ENCODE data around the gene TMPRSS4.

The TMPRSS4 gene

GRCh38 chr11:118086913-118087768, 10.3 kb downstream of the TMPRSS4 start, which contains the start of gene SMIM35:
TSS of gene SMIM35 (minus strand) at chr11:118086963. CDS start at chr11:118086757, 206 bp downstream.
- Histone ChIP-seq H3K36me3 (replicated peaks; ENCODE audit: low read depth, low read length) (peaks cover 4% of the 10 kb centered on the region), H3K27me3 (ENCODE audit: low read depth, low read length) (no peaks in the 10 kb centered on the region), H3K79me2 (ENCODE audit: low read length) (no peaks in the 10 kb centered on the region), H3K9ac (ENCODE audit: low read length) (no peak within 1 kb of the TSS), H3K9me3 (ENCODE audit: insufficient read depth, low read length) (peaks cover 16% of the 10 kb centered on the region; the same call in 1 of the 2 replicates), H3K27ac (ENCODE audit: low read length) (no peak within 1 kb of the TSS), H3K4me2 (ENCODE audit: low read length) (no peak within 1 kb of the TSS), H2AFZ (ENCODE audit: low read depth, low read length) (no peak within 1 kb of the TSS), H3K4me3 (ENCODE audit: low read length) (no peak within 1 kb of the TSS), H3K4me1 (ENCODE audit: low read length) (no peaks in the 10 kb centered on the region), H4K20me1 (ENCODE audit: insufficient read depth, low read length) (no peaks in the 10 kb centered on the region)
- TF ChIP-seq EZH2phosphoT487 (IDR thresholded peaks at IDR 0.05; ENCODE audit: low read depth), result no peak
- no peak for TF ChIP-seq CTCF (IDR thresholded peaks at IDR 0.05; ENCODE audit: low read depth, low read length)

- Histone ChIP-seq H3K4me3 (ENCODE audit: low read length) (no peak overlapping the region), H2AFZ (ENCODE audit: low read depth, low read length) (no peak overlapping the region), H4K20me1 (ENCODE audit: insufficient read depth, low read length) (no peaks in the 10 kb centered on the region), H3K36me3 (replicated peaks; ENCODE audit: low read depth, low read length) (peaks cover 4% of the 10 kb centered on the region), H3K9ac (ENCODE audit: low read length) (no peak overlapping the region), H3K79me2 (ENCODE audit: low read length) (no peaks in the 10 kb centered on the region), H3K4me2 (ENCODE audit: low read length) (no peak overlapping the region), H3K27me3 (ENCODE audit: low read depth, low read length) (no peaks in the 10 kb centered on the region), H3K9me3 (ENCODE audit: insufficient read depth, low read length) (peaks cover 16% of the 10 kb centered on the region; the same call in 1 of the 2 replicates), H3K4me1 (ENCODE audit: low read length) (no peaks in the 10 kb centered on the region), H3K27ac (ENCODE audit: low read length) (no peak overlapping the region)
- TF ChIP-seq CTCF (IDR thresholded peaks at IDR 0.05; ENCODE audit: low read depth, low read length), result no peak
- TF ChIP-seq EZH2phosphoT487 (IDR thresholded peaks at IDR 0.05; ENCODE audit: low read depth), result no peak
Observed at GRCh38 chr11:118087931-118088330, 11.1 kb downstream of the TMPRSS4 start.

- H3K4me3 ChIP-seq (ENCODE audit: low read length), result no peak overlapping the region
- H3K27me3 ChIP-seq (ENCODE audit: low read depth, low read length), result no peaks in the 10 kb centered on the region
- peaks cover 4% of the 10 kb centered on the region for H3K36me3 ChIP-seq (replicated peaks; ENCODE audit: low read depth, low read length)
- no peaks in the 10 kb centered on the region for H3K79me2 ChIP-seq (ENCODE audit: low read length)
- no peaks in the 10 kb centered on the region for H4K20me1 ChIP-seq (ENCODE audit: insufficient read depth, low read length)
- no peaks in the 10 kb centered on the region for H3K4me1 ChIP-seq (ENCODE audit: low read length)
- no peak overlapping the region for H2AFZ ChIP-seq (ENCODE audit: low read depth, low read length)
- no peak overlapping the region for H3K9ac ChIP-seq (ENCODE audit: low read length)
- no peak overlapping the region for H3K4me2 ChIP-seq (ENCODE audit: low read length)
- H3K9me3 ChIP-seq (ENCODE audit: insufficient read depth, low read length), result peaks cover 16% of the 10 kb centered on the region; the same call in 1 of the 2 replicates
- H3K27ac ChIP-seq (ENCODE audit: low read length), result no peak overlapping the region
- TF ChIP-seq EZH2phosphoT487 (IDR thresholded peaks at IDR 0.05; ENCODE audit: low read depth) (no peak), CTCF (IDR thresholded peaks at IDR 0.05; ENCODE audit: low read depth, low read length) (no peak)
Observed at GRCh38 chr11:118088531-118088930, 11.7 kb downstream of the TMPRSS4 start.

GRCh38 chr11:118090545-118091162, 13.8 kb downstream of the TMPRSS4 start:
- Histone ChIP-seq H3K4me3 (ENCODE audit: low read length) (no peak overlapping the region), H3K9me3 (ENCODE audit: insufficient read depth, low read length) (peaks cover 16% of the 10 kb centered on the region; the same call in 1 of the 2 replicates), H4K20me1 (ENCODE audit: insufficient read depth, low read length) (no peaks in the 10 kb centered on the region), H3K79me2 (ENCODE audit: low read length) (no peaks in the 10 kb centered on the region), H3K27ac (ENCODE audit: low read length) (no peak overlapping the region), H3K27me3 (ENCODE audit: low read depth, low read length) (no peaks in the 10 kb centered on the region), H3K4me1 (ENCODE audit: low read length) (no peaks in the 10 kb centered on the region), H3K36me3 (replicated peaks; ENCODE audit: low read depth, low read length) (peaks cover 4% of the 10 kb centered on the region), H2AFZ (ENCODE audit: low read depth, low read length) (no peak overlapping the region), H3K4me2 (ENCODE audit: low read length) (no peak overlapping the region), H3K9ac (ENCODE audit: low read length) (no peak overlapping the region)
- TF ChIP-seq EZH2phosphoT487 (IDR thresholded peaks at IDR 0.05; ENCODE audit: low read depth) (no peak), CTCF (IDR thresholded peaks at IDR 0.05; ENCODE audit: low read depth, low read length) (no peak)

All from OCI-LY3 (cell line).